SK-N-SH (cell line): Measurements from ENCODE around the gene RNF19B.

Source experiments
- CTCF ChIP-seq: fragments of 200-600 bp; sonication (generic); IDR thresholded peaks from 2 replicates; pipeline ENCODE4 v1.6.1; 2017; ENCODE audit warnings: antibody characterized with exemption, mild to moderate bottlenecking, moderate library complexity
- EP300 ChIP-seq, 2 experiments: IDR thresholded peaks; 2 replicates each; pipeline versions ENCODE4 v1.4.0 to v1.6.1; 2012; ENCODE audit warnings: borderline replicate concordance in 1 of 2, low read depth in 1 of 2, low read length in 1 of 2
- EZH2phosphoT487 ChIP-seq: fragments of 200-600 bp; sonication (generic); IDR thresholded peaks from 2 replicates; pipeline ENCODE4 v1.6.1; 2017; ENCODE audit warnings: low read depth, mixed run types, mild to moderate bottlenecking, antibody characterized with exemption, moderate library complexity, borderline replicate concordance
- FOXM1 ChIP-seq: IDR thresholded peaks from 2 replicates; pipeline ENCODE4 v1.4.0; 2012; ENCODE audit warnings: low read depth, mild to moderate bottlenecking
- NFIC ChIP-seq: IDR thresholded peaks from 2 replicates; pipeline ENCODE4 v1.4.0; 2012; ENCODE audit warnings: borderline replicate concordance
- NRF1 ChIP-seq: IDR thresholded peaks from 2 replicates; pipeline ENCODE4 v1.6.1; 2012; ENCODE audit warnings: low read depth, mild to moderate bottlenecking, low read length
- POLR2AphosphoS5 ChIP-seq: IDR thresholded peaks from 2 replicates; pipeline ENCODE4 v1.6.1; 2012; ENCODE audit warnings: low read depth, low read length
- SIN3A ChIP-seq: IDR thresholded peaks from 2 replicates; pipeline ENCODE4 v1.6.1; 2012; ENCODE audit warnings: low read depth, mild to moderate bottlenecking, low read length, moderate library complexity, borderline replicate concordance
- TAF1 ChIP-seq: IDR thresholded peaks from 2 replicates; pipeline ENCODE4 v1.6.1; 2012; ENCODE audit warnings: low read depth, mild to moderate bottlenecking, low read length, moderate library complexity, borderline replicate concordance
- TF ChIP-seq, protein P1 (sequence below): IDR thresholded peaks from 2 replicates; pipeline ENCODE4 v1.4.0; 2012; ENCODE audit warnings: low read depth, borderline replicate concordance

DNA sequence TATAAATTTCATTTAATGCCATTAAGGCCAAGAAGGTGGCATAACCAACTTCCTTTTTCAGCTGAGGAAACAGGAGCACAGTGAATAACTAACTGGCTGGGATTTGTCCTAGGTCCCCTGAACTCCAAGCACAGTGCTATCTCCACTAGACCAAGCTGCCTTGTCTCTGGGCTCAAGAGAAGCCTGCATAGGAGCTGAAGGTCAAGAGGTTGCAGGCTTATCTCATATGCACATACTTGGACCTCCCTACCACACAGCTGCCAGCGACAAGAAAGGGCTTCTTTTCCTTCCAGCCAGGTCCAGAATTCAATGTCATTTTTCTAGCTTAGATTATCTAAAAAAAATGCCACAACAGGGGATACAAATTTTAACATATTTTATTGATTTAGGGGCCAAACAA lies 45.0 kb upstream of the RNF19B start:
- TF ChIP-seq FOXM1 (no peak), CTCF (no peak), SIN3A (no peak), EP300 (IDR thresholded peaks at IDR 0.05; ENCODE audit: borderline replicate concordance in 1 of 2, low read depth in 1 of 2, low read length in 1 of 2) (no peak), EZH2phosphoT487 (no peak), TAF1 (no peak), POLR2AphosphoS5 (no peak), NFIC (no peak), NRF1 (no peak)
- TF ChIP-seq, protein P1, sequence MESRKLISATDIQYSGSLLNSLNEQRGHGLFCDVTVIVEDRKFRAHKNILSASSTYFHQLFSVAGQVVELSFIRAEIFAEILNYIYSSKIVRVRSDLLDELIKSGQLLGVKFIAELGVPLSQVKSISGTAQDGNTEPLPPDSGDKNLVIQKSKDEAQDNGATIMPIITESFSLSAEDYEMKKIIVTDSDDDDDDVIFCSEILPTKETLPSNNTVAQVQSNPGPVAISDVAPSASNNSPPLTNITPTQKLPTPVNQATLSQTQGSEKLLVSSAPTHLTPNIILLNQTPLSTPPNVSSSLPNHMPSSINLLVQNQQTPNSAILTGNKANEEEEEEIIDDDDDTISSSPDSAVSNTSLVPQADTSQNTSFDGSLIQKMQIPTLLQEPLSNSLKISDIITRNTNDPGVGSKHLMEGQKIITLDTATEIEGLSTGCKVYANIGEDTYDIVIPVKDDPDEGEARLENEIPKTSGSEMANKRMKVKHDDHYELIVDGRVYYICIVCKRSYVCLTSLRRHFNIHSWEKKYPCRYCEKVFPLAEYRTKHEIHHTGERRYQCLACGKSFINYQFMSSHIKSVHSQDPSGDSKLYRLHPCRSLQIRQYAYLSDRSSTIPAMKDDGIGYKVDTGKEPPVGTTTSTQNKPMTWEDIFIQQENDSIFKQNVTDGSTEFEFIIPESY: no peak
